GM19023 (cell line): ENCODE data around the gene PWWP2B.

Experiments used
- ATAC-seq: cut with Tn5 transposase; IDR thresholded peaks from one replicate; pipeline ENCODE4 v1.9.1; 2021; ENCODE audit warnings: mild to moderate bottlenecking, moderate library complexity; ENCODE audit not compliant: unreplicated experiment

Gene PWWP2B

DNA sequence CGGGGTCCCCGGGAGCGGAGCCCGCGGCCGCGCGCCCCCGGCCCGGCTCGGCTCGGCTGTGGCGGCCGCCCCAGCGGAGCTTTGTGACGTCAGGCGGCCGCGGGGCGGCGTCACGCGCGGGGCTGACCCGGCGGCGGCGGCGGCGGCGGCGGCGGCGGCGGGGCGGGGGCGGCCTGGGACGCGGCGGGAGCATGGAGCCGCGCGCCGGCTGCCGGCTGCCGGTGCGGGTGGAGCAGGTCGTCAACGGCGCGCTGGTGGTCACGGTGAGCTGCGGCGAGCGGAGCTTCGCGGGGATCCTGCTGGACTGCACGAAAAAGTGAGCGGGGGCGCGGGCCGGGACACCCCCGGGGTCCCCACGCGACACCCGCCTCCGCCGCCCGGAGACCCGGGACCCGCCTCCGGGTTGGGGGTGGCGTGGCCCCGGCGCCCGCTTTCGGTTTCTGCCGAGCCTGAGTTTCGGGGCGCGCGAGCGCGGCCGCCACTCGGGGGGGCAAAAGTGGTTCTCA is at the start of gene PWWP2B:
Gene PWWP2B (plus strand): TSS at position 165 of the 506 bp plus-strand sequence. CDS start 27 bp downstream, at position 192.
- ATAC-seq: peak; percentile 45

GRCh38 chr10:132347211-132347930 is 49.6 kb upstream of the PWWP2B start:
- no peak for ATAC-seq

- no peak for ATAC-seq
Observed at GRCh38 chr10:132347931-132348267, 49.1 kb upstream of the PWWP2B start.

GRCh38 chr10:132349766-132350165 is 47.2 kb upstream of the PWWP2B start:
- ATAC-seq: no peak

GRCh38 chr10:132350391-132350790 is 46.6 kb upstream of the PWWP2B start:
- no peak for ATAC-seq

- no peak for ATAC-seq
Observed at GRCh38 chr10:132350946-132351345, 46.1 kb upstream of the PWWP2B start.

DNA sequence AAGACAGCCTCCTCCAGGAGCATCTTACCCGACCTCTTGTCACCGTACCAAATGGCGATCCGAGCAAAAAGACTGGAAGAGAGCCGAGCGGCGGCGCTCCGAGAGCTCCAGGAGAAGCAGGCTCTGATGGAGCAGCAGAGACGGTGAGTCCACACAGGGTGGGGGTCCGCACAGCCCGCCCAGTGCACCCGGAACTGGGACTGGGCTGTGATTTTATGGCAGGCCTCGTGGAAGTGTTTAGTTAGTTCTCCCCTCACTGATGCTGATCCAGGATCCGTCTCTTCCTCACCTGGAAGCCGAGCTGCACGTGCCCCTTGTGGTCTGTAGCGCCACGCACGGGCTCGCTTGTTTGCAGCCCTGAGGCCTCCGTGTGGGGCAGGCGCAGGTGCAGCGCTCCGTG is 45.4 kb upstream of the PWWP2B start:
- no peak for ATAC-seq

DNA sequence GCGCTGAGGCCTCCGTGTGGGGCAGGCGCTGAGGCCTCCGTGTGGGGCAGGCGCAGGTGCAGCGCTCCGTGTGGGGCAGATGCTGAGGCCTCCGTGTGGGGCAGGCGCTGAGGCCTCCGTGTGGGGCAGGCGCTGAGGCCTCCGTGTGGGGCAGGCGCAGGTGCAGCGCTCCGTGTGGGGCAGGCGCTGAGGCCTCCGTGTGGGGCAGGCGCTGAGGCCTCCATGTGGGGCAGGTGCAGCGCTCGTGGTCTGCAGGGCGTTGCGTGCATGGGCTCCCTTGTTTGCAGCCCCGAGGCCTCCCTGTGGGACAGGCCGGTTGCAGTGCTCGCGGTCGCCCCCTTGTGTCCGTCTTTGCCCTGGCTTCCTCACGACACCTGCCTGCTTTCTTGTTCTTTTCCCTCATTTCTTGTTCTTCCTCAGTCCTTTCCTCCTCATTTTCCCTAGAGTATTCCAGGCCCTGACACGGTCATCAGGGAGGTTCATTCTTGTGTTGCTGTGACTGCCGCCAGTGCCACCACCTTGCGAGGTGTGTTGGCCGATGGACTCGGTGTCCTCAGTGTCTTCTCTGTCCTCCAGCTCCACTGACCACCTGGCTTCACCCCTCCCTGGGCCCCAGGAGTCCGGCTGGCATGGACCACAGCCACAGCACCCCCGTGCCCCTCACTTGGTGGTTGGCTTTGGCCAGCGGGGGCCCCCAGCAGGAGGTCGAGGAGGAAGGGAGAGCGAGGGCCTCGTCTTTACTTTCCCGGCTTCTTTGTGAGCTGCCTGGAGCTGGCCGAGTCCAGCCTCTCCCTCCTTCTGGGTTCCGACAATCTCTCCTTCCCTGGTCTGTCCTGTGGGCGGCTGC is 44.3 kb upstream of the PWWP2B start:
- ATAC-seq: peak; percentile 75

GRCh38 chr10:132353456-132354355 is 43.3 kb upstream of the PWWP2B start:
- no peak for ATAC-seq

DNA sequence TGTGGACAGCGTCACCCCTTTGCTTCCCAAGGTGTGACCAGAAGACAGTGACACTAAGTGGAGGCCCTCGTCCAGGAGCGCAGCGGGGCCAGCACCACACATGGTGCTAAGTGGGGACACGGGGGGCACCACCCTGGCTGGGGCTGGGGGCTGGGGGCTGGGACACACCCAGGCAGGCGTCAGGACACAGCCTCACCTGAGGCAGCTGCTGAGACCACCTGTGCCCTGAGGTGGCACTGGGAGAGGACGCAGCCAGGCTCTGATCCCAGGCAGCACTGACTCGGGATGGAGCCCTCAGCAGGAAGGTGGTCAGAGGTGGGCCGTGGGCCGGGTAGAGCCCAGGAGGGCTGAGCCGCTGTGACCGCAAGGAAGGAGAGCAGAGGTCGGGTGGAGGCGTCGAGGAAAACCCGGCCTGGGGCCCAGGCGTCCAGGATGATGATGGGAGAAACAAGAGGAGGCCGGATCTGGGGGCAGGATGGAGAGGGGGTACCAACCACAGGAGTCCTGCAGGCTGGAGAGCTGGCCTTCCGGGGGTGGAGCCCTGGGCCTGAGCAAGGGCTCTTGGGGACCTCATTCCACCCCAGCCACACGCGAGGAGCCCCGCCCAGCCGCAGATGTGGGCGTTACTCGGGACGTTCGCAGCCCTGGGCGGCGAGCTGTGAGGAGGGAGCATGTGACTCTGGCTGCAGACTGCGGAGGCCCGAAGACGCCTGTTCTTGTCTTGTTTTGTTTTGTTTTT is 42.5 kb upstream of the PWWP2B start:
- ATAC-seq: no peak

- no peak for ATAC-seq
Observed at GRCh38 chr10:132355297-132355696, 41.7 kb upstream of the PWWP2B start.

GRCh38 chr10:132355754-132356153 is 41.2 kb upstream of the PWWP2B start:
- no peak for ATAC-seq

DNA sequence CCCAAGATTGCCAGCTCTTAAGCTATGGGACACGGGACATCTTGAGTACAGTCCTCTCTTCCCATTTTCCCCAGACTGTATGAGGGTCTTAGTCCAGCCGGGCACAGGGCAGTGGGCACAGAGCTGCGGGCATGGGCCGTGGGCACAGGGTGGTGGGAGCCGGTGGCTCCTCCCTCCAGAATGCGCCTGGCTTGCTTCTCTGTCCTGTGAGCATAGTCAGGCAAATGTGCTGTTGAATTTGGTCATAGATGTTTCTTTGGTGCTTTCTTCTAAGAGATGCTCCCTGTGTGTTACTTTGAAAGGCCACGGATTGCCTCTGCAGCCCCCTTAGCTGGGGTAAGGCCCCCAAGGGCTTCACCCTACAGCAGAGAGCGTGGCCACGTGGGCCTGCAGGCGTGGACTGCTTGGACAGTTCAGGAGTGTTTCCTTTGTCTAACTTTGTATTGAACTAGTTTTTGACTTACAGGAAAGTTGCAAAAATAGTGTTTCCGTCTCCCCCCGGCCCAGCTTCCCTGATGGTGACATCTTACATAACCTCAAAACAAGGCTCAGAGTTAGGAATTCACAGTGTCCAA is 40.3 kb upstream of the PWWP2B start:
- ATAC-seq: no peak

DNA sequence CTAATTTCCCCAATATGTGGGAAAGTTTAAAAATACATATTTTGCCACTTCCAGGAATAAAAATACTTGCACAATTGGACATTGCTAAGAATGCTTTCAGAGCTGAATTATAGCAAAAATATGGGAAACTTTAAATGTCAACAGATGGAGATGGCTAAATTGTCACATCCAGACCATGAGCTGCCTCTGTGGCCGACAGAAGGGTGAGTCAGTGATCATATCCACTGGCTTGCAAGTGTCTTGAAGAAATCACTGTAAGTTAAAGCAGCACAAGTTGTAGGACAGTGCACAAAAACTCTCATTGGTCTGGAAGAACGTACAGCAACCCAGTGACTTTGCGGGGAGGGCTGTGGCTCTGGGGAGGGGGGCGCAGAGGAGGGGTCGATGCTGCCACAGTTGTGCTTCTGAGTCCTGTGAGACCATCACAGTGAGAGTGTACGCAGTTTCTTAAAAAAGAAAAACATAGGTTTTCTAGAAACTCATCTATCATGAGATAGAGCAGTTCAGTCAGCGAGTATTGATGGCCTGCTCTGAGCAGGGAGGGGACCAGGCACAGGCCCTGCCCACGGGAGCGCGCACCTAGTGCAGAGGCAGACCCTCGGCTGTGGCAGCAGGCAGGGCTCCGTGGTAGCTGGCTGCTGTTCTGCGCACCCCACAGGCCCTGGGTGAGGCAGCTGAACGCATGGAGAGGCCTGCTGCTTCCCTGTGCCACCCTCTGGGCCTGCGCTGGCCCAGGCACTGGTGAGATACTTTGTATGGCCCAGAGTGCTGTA is 39.5 kb upstream of the PWWP2B start:
- no peak for ATAC-seq

DNA sequence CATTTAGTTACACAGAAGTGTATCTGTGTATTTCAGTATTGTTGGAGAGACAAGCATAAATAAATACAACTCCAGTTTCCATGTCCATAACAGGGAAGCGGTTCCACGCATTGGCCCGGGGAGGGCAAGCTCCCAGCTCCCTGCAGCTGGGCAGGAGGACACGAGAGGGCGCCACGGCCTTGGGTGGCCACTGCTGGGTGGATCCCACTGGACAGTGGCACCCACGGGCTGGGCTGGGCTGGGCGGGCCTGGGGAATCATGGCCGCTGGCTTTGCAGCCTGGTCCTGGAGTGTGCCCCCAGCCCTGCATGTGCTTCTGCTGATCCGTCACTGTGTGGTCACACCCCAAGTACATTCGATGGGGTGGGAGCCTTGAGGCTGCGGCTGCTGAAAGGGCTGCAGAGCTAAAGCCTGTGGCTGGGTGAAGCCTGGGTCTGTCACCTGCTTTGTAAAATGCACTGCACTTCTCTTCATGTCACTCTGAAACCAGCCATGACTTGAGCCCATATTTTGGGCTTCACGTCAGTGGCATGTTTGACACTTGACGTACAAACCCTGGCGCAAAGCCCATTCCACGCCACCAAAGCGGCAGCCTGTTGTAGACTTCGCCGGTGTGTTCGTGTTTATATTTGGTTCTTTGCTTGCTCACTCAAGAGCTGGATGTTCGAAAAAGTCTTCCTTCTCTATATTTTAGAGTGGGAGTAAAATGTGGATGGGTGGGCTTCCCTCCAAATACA is 37.5 kb upstream of the PWWP2B start:
- no peak for ATAC-seq

DNA sequence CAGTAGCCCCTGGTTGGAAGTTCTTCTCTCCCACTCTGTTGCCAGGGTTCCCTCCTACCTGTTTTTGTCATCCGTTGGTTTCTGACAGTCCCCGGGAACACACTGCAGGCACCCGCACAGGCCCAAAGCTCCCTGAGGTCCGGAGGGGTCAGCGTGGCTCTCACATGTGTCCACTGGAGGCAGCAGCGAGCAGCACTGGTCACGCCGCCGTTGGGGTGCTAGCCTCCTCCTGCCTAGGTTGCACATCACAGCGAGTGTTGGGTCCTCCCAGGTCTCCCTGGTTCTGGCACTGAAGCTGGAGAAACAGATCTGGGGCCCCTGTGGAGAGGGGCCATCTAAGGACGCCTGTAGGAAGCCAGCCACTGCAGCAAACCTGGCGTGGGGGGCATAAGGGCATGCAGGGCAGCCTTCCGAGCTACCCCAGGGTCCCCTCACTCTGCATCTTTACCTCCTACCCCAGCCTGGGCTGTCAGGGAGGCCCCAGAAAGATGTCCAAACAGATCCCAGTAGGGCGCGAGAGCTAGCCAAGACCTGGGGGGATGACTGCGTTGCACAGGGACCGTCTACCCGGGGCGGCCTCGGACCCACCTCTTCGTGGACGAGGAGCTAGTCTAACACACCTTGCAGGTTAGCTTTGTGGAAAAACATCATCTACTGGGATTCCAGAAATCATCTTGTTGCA is 36.1 kb upstream of the PWWP2B start:
- ATAC-seq: no peak

GRCh38 chr10:132361581-132362101 is 35.4 kb upstream of the PWWP2B start:
- no peak for ATAC-seq

DNA sequence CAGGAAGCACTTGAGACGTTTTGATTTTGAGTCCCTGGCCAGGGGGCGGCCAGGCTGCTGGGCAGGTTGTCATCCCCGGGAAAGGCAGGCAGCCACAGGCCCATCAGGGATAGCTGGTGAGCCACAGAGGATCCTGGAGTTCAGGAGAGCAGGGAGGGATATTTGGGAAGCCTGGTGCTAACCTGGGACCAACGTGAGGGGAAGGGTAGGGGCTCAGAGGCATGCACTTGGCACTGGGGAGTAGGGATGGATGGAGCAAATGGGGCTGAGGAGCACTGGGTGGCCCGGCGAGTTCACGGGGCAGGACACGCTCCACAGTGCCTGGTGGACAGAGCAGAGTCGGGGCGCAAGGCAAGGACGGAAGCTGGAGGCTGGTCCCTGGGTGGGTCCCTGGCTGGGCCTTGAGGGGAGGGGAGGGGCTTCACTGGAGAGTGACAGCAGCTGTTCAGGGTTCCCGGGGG is 34.8 kb upstream of the PWWP2B start:
- ATAC-seq: no peak
